GM21576 (cell line): ENCODE measurements around the gene NDUFS8.
A peak's percentile ranks its signal among the peaks of the same experiment; 100 is the strongest.

Experiments used
- ATAC-seq: cut with Tn5 transposase; IDR thresholded peaks from one replicate; pipeline ENCODE4 v1.9.1; 2021; ENCODE audit warnings: mild to moderate bottlenecking, moderate library complexity; ENCODE audit not compliant: unreplicated experiment

NDUFS8 gene

DNA sequence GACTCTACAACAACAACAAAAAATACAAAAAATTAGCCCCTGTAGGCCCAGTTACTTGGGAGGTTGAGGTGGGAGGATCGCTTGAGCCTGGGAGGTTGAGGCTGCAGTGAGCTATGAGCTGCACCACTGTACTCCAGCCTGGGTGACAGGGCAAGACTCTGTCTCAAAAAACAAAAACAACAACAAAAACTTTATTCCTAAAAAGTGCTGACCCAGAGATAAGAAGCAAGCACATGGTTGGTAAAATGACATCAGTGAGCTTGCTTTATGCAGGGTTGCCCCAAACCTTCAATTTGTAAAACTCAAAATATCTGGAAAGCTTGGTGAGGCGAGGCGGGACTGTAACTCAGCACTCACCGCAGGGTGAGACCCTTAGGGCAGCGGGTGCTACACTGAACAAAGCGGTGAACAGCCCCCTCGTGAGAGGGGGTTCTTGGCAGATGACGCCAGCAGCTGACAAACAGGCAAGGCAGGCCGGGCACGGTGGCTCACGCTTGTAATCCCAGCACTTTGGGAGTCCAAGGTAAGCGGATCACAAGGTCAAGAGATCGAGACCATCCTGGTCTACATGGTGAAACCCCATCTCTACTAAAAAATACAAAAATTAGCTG is 4.9 kb downstream of the NDUFS8 start:
- no peak for ATAC-seq

DNA sequence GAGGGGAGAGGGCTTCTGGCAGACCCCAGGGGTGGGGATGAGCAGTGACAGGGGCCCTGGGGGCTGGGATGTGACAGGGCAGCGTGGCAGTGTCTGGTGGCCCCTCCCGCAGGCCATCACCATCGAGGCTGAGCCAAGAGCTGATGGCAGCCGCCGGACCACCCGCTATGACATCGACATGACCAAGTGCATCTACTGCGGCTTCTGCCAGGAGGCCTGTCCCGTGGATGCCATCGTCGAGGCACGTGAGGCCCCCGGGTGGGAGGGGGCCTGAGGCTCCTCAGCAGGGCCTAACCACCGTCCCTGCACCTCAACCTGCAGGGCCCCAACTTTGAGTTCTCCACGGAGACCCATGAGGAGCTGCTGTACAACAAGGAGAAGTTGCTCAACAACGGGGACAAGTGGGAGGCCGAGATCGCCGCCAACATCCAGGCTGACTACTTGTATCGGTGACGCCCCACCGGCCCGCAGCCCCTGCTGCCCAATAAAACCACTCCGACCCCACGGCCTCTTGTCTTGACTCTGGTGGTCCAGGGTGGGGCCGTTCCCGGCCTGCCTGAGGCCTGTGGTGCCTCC is 5.7 kb downstream of the NDUFS8 start:
- ATAC-seq, result no peak

DNA sequence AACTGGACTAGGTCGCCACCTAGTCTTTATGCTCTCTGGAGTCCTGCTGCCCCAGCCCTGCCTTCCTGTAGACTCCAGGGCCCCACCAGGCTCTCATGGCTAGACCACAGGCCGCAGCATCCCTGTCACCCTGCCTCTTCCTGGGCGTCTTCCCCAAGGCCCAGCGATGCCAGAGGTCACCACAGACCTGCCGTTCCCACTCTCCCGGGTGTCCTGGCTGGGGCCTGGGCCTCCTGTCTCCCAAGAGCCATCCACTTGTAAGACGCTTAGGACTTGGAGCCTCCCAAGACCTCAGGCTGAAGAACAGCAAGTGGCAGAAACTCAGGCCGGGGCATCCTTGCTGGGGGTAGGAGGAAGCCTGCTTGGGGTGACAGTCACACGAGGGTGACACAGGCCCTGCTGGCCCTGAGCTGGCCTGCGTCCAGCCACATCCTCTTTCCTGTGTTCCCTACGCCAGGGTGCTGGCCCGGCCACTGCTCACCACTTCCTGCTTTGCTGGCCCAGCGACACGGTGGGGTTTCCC is 6.3 kb downstream of the NDUFS8 start:
- no peak for ATAC-seq

DNA sequence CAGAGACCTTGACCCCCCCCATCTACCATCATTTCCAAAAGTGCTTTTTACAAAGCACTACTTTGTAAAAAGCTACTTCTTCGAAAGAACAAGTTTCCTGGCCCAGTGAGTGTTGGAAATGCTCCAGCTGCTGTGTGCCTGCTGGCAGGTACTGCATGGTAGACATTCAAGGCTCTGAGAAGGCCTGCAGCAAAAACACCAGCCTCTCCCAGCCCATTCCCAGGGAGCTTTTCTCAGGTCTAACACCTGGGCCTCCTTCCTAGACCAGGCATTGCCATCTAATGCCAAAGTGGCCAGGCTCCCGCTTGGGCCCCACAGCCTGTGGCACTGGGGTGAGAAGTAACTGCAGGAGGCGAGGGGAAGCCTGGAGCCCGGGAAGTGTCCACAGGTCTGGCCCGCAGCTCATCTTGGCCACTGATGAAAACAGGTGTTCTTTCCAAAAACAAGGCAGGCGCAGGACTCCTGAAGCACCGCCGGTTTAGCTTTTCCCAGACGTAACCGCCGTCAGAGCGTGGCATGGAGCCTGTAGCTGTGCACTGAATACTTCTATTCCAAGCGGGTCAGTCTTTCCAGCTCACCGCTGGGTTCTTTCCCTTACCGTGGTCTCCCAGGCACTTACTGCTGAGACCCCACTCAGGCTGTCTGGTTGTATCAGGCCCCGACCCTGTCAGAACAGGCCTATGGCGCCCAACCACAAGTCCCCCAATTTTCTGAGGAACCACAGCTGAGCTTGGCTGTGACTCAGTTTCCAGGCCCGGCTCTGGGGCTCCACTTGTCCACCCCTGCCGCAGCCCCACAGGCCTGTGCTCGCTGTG is 7.1 kb downstream of the NDUFS8 start:
- no peak for ATAC-seq

DNA sequence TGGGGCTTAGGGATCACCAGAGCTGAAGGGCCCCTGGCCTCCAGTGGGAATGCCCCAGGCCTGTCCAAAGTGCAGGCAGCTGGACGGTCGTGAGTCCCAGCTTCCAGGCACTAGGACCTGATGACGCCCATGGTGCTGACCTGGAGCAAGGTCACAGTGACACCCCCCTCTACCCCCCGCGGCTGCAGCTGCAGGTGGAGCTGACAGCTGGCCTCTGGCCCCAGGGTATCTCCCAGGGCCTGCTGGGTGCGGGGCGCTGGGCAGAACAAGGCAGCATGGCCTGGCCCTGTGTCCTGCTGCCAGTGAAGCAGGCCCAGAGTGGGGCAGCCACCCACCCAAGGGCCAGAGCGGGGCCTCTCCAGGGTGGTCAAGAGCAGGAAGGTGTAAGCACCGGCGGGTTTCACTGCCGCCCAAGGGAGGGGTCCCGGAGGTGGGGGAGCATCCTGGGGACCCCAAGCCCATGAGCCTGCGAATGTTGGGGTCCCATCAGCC is 7.8 kb downstream of the NDUFS8 start:
- ATAC-seq, result no peak

DNA sequence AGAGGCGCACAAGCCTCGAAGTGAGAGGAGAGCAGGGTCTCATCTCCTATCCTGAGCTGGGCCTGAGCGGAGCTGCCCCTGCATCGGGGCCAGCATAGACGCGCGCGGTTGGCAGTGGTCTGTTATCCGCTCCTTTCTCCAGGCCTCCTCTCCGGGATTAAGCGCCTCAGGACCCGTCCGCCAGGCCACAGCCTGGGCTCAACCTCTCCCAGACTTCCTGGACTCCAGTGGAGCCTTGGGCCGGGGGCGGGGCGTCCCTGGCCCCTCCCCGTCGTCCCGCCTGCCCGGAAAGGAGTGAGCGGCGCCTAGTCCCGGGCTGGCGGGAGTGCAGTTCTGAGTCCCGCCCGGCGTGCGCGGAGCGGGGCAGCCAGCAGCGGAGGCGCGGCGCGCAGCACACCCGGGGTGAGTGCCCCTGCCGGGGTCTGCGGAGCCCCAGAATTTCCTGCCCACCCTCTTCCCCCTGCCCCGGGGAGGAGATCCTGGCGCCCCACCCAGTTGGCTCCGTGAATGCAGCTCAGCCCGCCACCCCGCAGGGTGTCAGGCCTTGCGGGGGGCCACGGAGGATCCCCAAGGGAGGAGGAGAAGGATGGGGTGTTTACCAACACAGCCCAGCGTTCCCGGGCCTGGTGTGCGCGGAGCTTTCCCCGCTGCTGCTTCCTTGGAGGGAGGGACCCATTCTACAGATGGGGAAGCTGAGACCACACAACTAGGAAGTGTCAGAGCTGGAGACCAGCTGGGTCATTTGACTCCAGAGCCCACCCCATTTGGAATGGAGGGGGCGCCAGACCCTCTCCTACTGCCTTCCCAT is 8.4 kb downstream of the NDUFS8 start, which contains the start of gene TCIRG1:
Gene TCIRG1 (plus strand): TSS at position 308 of the 808 bp plus-strand sequence. CDS start 2,247 bp downstream, outside the sequence.
- ATAC-seq, result no peak

DNA sequence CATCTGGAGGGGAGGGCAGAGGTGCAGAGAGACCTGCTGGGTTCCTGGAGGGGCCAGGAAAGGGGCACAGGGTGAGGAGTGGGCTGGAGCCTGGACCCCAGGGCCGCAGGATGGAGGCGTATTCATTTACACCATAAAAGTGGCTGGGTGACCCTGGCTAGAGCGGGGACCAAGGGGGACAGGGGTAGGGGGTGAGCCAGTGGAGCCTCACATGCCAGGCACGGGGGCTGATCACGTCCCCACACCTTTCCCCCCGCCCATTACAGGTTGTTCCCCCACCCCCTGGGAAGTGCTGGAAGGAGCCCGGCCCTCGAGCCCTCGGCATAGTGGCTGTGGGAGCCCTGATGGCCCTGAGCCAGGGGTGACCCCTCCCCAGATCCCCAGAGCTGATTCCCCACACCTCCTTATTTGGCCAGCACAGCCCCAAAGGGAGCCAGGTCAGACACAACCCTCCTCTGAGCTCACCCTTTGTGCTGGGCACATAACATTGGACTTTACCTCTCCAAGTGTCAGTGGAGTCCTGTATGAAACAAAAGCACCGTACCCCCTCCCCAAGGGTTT is 9.1 kb downstream of the NDUFS8 start:
- no peak for ATAC-seq

DNA sequence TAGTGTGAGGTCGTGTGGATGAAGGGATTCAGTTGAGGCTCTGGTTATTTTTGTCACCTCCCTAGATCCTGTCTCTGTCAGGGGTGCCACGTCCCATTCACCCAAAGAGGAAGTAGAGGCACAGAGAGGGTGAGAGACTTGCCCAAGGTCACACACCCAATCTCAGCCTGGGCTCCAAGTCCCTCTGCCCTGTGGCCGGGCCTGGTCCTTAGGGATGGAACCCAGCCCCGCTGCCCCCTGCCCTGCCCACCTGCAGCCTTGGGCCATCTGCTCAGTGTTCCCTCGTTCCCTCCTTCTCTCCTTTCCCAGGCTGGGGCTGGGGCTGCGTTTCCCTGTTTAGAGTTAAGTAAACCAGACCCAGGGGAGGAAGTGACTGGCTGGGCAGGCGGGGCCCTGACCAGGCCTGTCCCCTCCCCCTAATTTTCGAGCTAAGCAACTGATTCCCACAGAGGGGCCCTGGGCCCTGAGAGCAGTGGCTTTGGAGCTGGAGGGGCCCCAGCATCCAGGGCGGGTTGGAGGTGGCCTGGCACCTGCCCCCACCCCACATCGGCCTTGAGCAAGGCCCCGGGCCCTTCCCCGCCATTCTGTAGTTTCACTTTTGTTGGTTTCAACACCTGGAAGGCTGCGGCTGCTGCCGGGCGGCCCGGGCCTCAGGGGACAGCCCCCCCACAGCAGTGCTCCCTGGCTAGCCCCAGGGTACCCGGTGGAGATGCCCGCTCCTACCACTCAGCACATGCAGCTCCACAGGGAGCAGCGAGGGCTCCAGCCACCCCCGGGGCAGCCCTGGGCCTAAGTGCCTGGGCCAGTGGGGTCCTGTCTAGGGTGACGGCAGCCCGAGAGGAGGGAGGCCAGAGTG is 9.8 kb downstream of the NDUFS8 start:
- ATAC-seq, result peak; percentile 44

DNA sequence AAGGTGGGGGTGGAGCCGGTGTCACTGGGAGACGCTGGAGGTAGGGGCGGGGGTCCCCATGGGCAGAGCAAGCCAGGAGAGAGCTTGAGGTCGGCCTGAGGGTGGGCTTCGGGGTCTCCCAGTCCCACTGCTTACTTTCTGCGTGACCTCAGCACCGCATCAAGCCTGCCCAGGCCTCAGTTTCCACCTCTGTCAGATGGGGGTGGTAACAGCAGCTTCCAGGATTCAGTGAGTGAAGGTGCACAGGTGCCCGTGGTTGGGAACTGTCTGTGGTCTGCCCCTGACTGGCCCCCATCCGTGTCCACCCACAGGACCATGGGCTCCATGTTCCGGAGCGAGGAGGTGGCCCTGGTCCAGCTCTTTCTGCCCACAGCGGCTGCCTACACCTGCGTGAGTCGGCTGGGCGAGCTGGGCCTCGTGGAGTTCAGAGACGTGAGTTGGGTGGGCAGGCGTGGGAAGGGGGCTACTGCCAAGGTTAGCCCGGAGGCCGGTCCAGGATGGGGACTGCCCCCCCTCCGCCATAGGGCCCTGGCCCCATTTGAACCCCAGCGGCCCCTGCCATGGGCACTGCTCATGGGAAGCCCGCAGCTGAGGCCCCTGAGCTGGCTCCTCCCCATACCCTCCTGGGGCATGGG is 10.6 kb downstream of the NDUFS8 start:
- no peak for ATAC-seq

DNA sequence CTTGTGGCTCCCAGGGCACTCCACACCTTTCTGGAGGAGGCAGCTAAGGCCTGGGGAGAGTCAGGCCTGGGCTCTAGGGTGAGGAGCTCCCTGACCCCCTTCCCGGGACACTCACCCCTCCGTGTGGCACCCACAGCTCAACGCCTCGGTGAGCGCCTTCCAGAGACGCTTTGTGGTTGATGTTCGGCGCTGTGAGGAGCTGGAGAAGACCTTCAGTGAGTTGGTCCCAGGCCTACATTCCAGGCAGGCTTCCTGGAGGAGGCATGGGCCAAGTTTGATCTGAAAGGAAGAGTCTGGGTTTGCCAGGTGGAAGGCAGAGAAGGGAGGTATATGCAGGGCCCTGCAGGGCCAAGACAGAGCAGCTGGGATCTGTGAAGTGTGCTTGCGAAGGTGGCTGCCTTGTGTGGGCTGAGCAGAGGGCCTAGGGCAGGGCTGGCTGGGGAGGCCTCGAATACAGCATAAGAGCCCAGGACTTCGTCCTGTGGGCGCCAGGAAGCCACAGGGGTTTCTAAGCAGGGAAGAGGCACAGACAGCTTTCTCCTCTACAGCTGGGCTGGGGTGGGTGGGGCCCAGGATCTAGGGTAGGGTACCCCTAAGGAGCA is 11.2 kb downstream of the NDUFS8 start:
- no peak for ATAC-seq

DNA sequence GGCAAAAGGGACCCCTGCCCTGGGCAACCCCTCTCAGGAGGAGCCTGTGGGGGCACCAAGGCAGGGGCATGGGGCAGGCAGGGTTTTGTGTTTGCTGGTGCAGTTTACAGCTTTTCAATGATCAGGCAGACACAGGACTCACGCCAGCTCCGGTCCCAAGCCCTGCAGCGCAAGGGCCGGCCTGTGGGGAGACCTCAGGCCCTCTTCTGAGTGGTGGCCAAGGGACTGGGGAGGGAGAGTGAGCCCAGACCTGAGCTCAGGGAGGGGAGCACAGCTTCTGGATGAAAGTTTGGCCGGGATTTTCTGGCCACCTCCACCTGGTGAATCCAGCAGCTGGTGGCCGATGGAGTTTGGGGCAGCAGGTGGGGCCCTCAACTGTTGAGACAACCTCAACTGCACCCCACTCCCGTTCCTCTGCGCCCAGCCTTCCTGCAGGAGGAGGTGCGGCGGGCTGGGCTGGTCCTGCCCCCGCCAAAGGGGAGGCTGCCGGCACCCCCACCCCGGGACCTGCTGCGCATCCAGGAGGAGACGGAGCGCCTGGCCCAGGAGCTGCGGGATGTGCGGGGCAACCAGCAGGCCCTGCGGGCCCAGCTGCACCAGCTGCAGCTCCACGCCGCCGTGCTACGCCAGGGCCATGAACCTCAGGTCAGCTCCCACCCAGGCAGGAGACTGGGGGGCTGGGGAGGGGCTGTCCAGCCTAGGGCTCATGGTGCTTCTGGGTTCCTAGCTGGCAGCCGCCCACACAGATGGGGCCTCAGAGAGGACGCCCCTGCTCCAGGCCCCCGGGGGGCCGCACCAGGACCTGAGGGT is 11.9 kb downstream of the NDUFS8 start:
- no peak for ATAC-seq

DNA sequence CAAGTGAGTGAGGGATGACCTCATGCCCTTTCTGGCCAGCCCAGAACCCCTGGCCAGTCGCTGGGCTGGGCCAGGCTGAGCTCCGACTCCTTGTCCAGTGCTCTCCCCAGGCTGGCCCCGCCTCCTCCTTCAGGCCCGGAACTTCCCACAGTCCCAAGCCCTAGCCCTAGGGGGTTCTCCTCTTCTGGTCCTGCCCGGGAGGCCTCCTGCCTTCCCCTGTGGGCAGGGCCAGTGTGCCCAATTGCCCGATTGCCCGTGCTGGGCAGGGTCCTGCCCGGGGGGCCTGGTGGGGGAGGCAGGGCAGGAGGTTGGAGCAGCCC is 12.5 kb downstream of the NDUFS8 start:
- ATAC-seq, result no peak

DNA sequence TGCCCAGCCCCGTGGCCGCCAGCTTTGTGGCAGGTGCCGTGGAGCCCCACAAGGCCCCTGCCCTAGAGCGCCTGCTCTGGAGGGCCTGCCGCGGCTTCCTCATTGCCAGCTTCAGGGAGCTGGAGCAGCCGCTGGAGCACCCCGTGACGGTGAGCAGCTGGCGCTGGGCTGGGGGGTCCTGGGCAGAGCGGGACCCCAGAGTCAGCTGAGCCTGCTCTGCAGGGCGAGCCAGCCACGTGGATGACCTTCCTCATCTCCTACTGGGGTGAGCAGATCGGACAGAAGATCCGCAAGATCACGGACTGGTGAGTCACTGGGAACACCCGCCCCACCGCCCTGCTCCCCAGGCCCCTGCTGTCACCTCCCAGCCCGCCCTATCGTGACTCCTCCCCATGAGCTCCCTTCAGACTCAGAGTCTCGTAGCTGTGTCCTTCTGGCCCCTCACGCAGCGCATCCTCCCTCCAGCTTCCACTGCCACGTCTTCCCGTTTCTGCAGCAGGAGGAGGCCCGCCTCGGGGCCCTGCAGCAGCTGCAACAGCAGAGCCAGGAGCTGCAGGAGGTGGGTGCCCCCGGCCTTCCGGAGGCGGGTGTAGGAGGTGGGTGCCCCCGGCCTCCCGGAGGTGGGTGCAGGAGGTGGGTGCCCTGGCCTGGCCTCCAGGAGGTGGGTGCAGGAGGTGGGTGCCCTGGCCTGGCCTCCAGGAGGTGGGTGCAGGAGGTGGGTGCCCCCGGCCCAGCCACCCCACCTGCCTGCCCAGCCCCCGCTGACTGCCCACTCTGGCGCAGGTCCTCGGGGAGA is 13.1 kb downstream of the NDUFS8 start:
- ATAC-seq, result no peak

DNA sequence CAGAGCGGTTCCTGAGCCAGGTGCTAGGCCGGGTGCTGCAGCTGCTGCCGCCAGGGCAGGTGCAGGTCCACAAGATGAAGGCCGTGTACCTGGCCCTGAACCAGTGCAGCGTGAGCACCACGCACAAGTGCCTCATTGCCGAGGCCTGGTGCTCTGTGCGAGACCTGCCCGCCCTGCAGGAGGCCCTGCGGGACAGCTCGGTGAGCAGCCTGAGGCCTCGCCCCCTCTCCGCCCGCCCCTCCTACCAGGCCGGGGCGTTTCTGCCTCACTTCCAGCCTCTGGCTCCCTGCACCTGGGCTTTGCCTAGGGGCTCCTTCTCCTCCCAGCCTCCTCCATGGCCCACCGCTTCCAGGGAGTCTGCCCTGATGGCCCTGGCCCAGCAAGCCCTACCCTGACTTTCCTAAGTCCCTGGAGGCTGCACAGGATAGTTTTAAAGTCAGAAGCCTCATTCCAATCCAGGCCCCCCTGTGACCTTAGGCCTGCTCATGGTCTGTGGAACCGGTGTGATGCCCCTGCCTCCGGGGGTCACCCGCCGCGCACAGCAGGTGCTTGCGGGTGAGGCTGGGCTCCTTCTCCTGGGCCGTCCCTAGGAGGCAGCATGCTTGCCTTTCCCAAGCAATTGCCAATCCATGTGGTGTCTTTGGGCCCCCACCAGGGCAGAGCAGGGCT is 13.8 kb downstream of the NDUFS8 start:
- ATAC-seq, result no peak

DNA sequence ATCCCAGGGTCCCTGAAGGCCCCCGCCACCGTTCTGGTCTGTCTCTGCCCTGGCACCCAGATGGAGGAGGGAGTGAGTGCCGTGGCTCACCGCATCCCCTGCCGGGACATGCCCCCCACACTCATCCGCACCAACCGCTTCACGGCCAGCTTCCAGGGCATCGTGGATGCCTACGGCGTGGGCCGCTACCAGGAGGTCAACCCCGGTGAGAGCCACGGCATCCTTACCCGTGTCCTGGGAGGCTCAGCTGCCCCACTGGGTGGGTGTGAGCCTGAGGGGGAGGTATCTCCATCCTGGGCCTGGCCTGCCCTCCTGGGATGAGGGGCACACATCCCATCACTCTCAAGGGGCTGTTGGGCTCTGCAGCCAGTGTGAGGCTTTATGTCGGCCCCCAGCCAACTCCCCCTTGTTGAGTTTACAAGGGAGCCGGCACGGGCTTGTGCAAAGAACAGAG is 14.4 kb downstream of the NDUFS8 start:
- no peak for ATAC-seq

DNA sequence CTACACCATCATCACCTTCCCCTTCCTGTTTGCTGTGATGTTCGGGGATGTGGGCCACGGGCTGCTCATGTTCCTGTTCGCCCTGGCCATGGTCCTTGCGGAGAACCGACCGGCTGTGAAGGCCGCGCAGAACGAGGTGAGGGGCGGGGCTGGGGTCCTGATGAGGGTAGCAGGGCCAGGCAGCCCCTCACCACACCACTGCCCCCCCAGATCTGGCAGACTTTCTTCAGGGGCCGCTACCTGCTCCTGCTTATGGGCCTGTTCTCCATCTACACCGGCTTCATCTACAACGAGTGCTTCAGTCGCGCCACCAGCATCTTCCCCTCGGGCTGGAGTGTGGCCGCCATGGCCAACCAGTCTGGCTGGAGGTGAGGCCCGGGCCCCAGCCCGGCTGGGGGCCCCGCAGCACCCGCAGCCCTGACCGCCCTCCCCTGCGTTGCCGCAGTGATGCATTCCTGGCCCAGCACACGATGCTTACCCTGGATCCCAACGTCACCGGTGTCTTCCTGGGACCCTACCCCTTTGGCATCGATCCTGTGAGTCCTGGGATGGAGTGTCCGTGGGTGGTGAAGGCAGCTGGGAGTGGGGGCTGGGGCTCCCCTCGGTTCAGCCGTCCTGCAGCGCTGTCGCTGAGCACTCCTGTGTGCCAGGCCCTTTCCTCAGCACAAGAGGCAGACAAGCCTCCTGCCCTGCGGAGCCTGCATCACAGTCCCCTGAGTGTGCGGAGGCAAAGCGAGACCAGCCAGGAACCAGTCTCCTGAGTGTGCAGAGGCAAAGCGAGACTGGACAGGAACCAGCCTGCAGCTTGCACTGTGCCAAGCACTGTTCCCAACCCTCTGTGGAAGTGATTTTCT is 17.2 kb downstream of the NDUFS8 start:
- no peak for ATAC-seq
